Measurements from ENCODE around the gene EBF4.

- TF ChIP-seq CTCF (conservative IDR thresholded peaks at IDR 0.05 in 1 of 2, IDR thresholded peaks at IDR 0.05 in 1 of 2; ENCODE audit: extremely low read depth in 1 of 2, insufficient read depth in 1 of 2, low read depth in 1 of 2, low read length in 2 of 2) (no peak), EZH2 (IDR thresholded peaks at IDR 0.05; ENCODE audit: borderline replicate concordance, low read length) (no peak)
Observed at GRCh38 chr20:2652724-2653555, 39.6 kb upstream of the EBF4 start.

All from mammary epithelial cell (primary cell).